ENCODE data around the gene VEGFB.

DNA sequence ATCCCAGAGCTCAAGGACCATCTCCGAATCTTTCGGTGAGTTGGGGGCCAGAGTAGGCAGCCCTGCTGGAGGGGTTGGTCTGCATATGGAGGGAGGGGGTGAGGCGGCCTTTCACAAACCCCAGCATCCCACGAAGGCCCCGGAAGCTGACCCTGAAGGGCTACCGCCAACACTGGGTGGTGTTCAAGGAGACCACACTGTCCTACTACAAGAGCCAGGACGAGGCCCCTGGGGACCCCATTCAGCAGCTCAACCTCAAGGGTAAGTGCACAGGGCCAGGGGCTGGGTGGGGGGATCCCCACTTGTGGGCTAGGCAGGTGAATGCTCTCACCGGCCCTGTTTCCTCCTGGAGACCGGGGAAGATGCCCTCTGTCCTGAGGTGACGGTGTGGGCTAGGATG is 14.6 kb upstream of the VEGFB start:
- no peak for TF ChIP-seq CTCF (IDR thresholded peaks at IDR 0.05)
- TF ChIP-seq, protein P1, sequence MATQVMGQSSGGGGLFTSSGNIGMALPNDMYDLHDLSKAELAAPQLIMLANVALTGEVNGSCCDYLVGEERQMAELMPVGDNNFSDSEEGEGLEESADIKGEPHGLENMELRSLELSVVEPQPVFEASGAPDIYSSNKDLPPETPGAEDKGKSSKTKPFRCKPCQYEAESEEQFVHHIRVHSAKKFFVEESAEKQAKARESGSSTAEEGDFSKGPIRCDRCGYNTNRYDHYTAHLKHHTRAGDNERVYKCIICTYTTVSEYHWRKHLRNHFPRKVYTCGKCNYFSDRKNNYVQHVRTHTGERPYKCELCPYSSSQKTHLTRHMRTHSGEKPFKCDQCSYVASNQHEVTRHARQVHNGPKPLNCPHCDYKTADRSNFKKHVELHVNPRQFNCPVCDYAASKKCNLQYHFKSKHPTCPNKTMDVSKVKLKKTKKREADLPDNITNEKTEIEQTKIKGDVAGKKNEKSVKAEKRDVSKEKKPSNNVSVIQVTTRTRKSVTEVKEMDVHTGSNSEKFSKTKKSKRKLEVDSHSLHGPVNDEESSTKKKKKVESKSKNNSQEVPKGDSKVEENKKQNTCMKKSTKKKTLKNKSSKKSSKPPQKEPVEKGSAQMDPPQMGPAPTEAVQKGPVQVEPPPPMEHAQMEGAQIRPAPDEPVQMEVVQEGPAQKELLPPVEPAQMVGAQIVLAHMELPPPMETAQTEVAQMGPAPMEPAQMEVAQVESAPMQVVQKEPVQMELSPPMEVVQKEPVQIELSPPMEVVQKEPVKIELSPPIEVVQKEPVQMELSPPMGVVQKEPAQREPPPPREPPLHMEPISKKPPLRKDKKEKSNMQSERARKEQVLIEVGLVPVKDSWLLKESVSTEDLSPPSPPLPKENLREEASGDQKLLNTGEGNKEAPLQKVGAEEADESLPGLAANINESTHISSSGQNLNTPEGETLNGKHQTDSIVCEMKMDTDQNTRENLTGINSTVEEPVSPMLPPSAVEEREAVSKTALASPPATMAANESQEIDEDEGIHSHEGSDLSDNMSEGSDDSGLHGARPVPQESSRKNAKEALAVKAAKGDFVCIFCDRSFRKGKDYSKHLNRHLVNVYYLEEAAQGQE (IDR thresholded peaks at IDR 0.05; ENCODE audit: insufficient read depth in 1 of 2, low read depth in 2 of 2, low read length in 1 of 2): no peak
- no peak for TF ChIP-seq POLR2AphosphoS5 (IDR thresholded peaks at IDR 0.05; ENCODE audit: low read depth, low read length)
- no peak for TF ChIP-seq TCF7L2 (IDR thresholded peaks at IDR 0.05; ENCODE audit: low read depth, low read length)

Measured in Panc1 (cell line).